Nephron progenitor cell (in vitro differentiated cells): ENCODE data around the gene IDI2.

Source experiments
- DNase-seq: peaks from one replicate; pipeline ENCODE4 v3.0.0; 2021
- H3K27ac Mint-ChIP-seq: 2 replicates; pipeline ENCODE4 v1.8.0; 2021; ENCODE audit warnings: mild to moderate bottlenecking, moderate library complexity, mixed read lengths
- H3K27me3 Mint-ChIP-seq: 2 replicates; pipeline ENCODE4 v1.8.0; 2021; ENCODE audit warnings: mild to moderate bottlenecking, low read depth, mixed read lengths; ENCODE audit not compliant: poor library complexity
- H3K36me3 Mint-ChIP-seq: 2 replicates; pipeline ENCODE4 v1.8.0; 2021; ENCODE audit warnings: low read depth, mixed read lengths
- H3K4me1 Mint-ChIP-seq: 2 replicates; pipeline ENCODE4 v1.8.0; 2021; ENCODE audit warnings: mixed read lengths
- H3K4me3 Mint-ChIP-seq: 2 replicates; pipeline ENCODE4 v1.8.0; 2021; ENCODE audit warnings: mild to moderate bottlenecking, moderate library complexity, mixed read lengths
- H3K9me3 Mint-ChIP-seq: 2 replicates; pipeline ENCODE4 v1.8.0; 2021; ENCODE audit warnings: mild to moderate bottlenecking, moderate library complexity, mixed read lengths
- TF ChIP-seq, protein P1 (sequence below): fragments of 200-600 bp; sonication (generic); IDR thresholded peaks from 2 replicates; pipeline ENCODE4 v1.5.0; 2021; ENCODE audit warnings: antibody characterized with exemption

IDI2 gene

DNA sequence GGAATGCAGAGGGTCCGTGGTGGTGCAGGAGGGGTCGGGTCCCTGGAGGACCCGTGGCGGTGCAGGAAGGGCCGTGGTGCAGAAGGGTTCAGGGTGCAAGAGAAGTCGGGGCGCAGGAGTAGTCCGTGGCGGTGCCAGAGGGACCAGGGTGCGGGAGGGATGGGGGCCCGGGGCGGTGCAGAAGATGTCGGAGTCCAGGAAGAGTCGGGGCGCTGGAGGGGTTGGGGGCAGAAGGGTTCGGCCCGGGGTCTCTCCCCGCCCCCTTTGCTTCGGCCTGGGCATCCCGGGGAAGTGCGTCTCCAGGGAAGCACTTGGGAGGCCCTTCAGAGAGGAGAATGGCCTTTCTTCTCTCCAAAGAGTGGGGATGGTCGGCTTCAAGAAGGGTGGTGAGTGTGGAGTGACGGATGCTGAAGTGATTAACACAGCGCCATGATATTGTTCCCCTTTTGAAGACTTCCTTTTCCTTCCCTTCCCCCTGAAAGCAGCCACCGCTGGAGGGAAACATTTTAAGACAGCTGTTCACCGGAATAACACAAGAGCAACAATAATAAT is 31.5 kb upstream of the IDI2 start:
- peaks cover 46% of the 10 kb centered on the region for H3K4me1 Mint-ChIP-seq
- TF ChIP-seq, protein P1, sequence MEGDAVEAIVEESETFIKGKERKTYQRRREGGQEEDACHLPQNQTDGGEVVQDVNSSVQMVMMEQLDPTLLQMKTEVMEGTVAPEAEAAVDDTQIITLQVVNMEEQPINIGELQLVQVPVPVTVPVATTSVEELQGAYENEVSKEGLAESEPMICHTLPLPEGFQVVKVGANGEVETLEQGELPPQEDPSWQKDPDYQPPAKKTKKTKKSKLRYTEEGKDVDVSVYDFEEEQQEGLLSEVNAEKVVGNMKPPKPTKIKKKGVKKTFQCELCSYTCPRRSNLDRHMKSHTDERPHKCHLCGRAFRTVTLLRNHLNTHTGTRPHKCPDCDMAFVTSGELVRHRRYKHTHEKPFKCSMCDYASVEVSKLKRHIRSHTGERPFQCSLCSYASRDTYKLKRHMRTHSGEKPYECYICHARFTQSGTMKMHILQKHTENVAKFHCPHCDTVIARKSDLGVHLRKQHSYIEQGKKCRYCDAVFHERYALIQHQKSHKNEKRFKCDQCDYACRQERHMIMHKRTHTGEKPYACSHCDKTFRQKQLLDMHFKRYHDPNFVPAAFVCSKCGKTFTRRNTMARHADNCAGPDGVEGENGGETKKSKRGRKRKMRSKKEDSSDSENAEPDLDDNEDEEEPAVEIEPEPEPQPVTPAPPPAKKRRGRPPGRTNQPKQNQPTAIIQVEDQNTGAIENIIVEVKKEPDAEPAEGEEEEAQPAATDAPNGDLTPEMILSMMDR: no peak
- H3K27me3 Mint-ChIP-seq: no peaks in the 10 kb centered on the region
- H3K36me3 Mint-ChIP-seq: peaks cover 28% of the 10 kb centered on the region
- peak overlapping the region; percentile 95 for H3K4me3 Mint-ChIP-seq
- DNase-seq: peak; percentile 34
- H3K9me3 Mint-ChIP-seq: no peaks in the 10 kb centered on the region
- H3K27ac Mint-ChIP-seq: no peak overlapping the region

GRCh38 chr10:1056326-1057105 is 30.9 kb upstream of the IDI2 start, which contains the start of gene WDR37:
Gene WDR37, plus strand, starts transcription at chr10:1056385. Its CDS starts 15,771 bp downstream, at chr10:1072156.
- peak within 1 kb of the TSS; percentile 98 for H3K4me3 Mint-ChIP-seq
- H3K36me3 Mint-ChIP-seq: peaks cover 35% of the 10 kb centered on the region
- TF ChIP-seq, protein P1: no peak
- H3K27me3 Mint-ChIP-seq: no peaks in the 10 kb centered on the region
- peaks cover 53% of the 10 kb centered on the region for H3K4me1 Mint-ChIP-seq
- peak; percentile 94 for DNase-seq
- peak within 1 kb of the TSS; percentile 98 for H3K27ac Mint-ChIP-seq
- no peaks in the 10 kb centered on the region for H3K9me3 Mint-ChIP-seq

GRCh38 chr10:1054684-1055083 is 29.0 kb upstream of the IDI2 start:
- Mint-ChIP-seq H3K27me3 (no peaks in the 10 kb centered on the region), H3K4me1 (peaks cover 68% of the 10 kb centered on the region), H3K27ac (no peak overlapping the region)

DNA sequence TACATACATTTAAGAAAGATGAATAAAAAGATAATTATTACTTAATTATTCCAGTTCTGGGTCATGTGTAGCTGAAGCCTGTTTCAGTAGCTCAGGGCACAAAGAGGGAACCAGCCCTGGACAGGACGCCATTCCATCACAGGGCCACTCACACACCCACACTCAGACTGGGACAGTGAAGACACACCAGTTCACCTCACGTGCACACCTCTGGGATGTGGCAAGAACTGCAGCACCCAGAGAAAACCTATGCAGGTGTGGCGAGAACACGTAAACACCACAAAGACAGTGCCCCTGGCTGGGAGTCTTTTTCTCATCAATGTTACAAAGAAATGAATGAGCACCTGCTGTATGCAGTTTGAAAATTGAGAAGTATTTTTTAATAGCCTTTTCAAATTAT is 24.9 kb upstream of the IDI2 start:
- peak overlapping the region; percentile 98 for H3K4me3 Mint-ChIP-seq
- H3K27ac Mint-ChIP-seq: no peak overlapping the region
- peaks cover 66% of the 10 kb centered on the region for H3K4me1 Mint-ChIP-seq
- no peaks in the 10 kb centered on the region for H3K27me3 Mint-ChIP-seq
- DNase-seq: no peak
- H3K9me3 Mint-ChIP-seq: no peaks in the 10 kb centered on the region
- peaks cover 59% of the 10 kb centered on the region for H3K36me3 Mint-ChIP-seq
- TF ChIP-seq, protein P1: no peak

More at GRCh38 chr10:1054684-1055083, 29.0 kb upstream of the IDI2 start:
- peaks cover 44% of the 10 kb centered on the region for H3K36me3 Mint-ChIP-seq
- H3K9me3 Mint-ChIP-seq: no peaks in the 10 kb centered on the region
- peak overlapping the region; percentile 98 for H3K4me3 Mint-ChIP-seq
- no peak for DNase-seq
- TF ChIP-seq, protein P1: no peak

DNA sequence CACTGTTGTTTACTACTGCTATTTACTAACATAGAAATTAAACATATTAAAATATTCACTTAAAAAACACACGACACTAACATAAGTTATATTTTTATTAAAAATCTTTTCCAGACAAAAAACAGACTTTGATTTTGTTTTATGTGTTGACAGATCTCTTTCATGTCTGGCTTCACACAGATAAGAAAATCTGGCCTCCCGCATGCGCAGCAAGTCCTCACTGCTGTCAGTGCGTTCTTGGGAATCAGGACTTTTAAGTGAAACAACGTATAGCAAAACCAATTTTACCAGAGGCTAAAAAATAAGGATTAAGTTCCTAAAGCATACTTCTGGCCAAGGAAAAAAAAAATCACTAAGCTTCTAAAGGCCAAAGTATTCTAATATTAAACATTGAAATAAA is 24.5 kb upstream of the IDI2 start:
- Mint-ChIP-seq H3K9me3 (no peaks in the 10 kb centered on the region), H3K4me1 (peaks cover 66% of the 10 kb centered on the region), H3K27ac (peak overlapping the region; percentile 100), H3K36me3 (peaks cover 61% of the 10 kb centered on the region), H3K27me3 (no peaks in the 10 kb centered on the region), H3K4me3 (peak overlapping the region; percentile 98)
- peak; percentile 30 for DNase-seq
- TF ChIP-seq, protein P1: no peak
